GM12864 (cell line): Measurements from ENCODE around the gene C3orf38.

ENCODE experiments used
- DNase-seq: peaks from one replicate; pipeline ENCODE4 v3.0.0-alpha.2; 2011; ENCODE audit warnings: low read depth
- H3K4me3 ChIP-seq: 2 replicates; pipeline ENCODE4 v1.5.1; 2011; ENCODE audit warnings: mild to moderate bottlenecking, low read depth, low read length, control low read depth
- CTCF ChIP-seq: IDR thresholded peaks from 2 replicates; pipeline ENCODE4 v1.5.1; 2011; ENCODE audit warnings: low read depth, mild to moderate bottlenecking, moderate library complexity, low read length, control low read depth, inconsistent platforms; ENCODE audit errors: missing control alignments

Gene C3orf38

DNA sequence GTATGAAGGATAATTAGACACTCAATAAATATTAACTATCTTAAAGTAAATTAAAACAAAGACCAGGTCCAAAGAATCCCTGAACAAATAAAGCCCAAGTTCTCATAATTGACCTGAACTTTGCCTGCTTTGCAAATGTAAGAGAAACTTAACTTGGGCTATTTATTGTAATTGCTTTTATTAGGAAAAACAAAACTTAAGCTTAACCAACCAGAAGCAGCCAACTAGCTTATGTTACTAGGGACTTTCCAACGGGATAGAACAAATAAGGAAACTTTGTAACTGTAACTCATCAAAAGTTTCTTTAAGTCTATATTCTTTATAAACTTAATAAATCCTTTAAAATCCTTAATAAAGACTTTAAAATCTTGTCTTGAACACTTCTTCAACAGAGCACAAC lies 48.4 kb downstream of the C3orf38 start:
- no peak for DNase-seq
- no peak overlapping the region for H3K4me3 ChIP-seq
- no peak for TF ChIP-seq CTCF

DNA sequence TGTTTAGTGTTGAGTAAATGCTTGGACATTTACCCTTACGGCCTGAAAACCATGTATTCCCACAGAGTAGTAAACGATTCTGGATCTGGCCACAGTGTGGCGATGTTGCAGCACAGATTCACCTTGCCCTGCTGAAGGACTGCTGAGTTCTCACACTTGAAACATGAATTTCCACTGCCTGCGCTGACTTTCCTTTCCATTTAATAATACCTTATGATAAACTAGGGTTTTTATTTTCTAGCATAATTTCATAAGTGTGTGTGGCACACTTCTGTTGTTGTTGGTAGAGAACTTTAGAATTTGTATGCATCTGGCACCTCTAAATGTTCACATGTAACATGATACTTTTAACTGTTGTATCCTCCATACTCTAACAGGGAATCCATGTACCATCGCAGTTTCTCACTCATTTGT lies 53.9 kb downstream of the C3orf38 start:
- H3K4me3 ChIP-seq = no peak overlapping the region
- TF ChIP-seq CTCF = peak; percentile 83
- DNase-seq = no peak
